A549 treated with DMSO at 1 μM for 4 hours (cell line): Measurements from ENCODE around the gene CTPS2. TPM values are rescaled to one million over a fixed set of nuclear protein-coding genes. Genes with fewer than 3 reads are reported as not detected.

Experiments used
- total RNA-seq: library from RNA; stranded (reverse); fragments of 200-300 nt; extraction: Qiagen RNA extraction; gene quantifications from 5 replicates; pipeline ENCODE4 v1.2.3, GENCODE V29; 2022; ENCODE audit warnings: low read depth

CTPS2 gene, protein sequence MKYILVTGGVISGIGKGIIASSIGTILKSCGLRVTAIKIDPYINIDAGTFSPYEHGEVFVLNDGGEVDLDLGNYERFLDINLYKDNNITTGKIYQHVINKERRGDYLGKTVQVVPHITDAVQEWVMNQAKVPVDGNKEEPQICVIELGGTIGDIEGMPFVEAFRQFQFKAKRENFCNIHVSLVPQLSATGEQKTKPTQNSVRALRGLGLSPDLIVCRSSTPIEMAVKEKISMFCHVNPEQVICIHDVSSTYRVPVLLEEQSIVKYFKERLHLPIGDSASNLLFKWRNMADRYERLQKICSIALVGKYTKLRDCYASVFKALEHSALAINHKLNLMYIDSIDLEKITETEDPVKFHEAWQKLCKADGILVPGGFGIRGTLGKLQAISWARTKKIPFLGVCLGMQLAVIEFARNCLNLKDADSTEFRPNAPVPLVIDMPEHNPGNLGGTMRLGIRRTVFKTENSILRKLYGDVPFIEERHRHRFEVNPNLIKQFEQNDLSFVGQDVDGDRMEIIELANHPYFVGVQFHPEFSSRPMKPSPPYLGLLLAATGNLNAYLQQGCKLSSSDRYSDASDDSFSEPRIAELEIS
- total RNA-seq, result 8.8 to 11.1 TPM (median 10.9 TPM) in 5 replicates

GRCh38 chrX:16712548-16713155, at the start of gene CTPS2:
TSS of gene CTPS2 (minus strand) at chrX:16712669. CDS start at chrX:16702902, 9,767 bp downstream.

DNA sequence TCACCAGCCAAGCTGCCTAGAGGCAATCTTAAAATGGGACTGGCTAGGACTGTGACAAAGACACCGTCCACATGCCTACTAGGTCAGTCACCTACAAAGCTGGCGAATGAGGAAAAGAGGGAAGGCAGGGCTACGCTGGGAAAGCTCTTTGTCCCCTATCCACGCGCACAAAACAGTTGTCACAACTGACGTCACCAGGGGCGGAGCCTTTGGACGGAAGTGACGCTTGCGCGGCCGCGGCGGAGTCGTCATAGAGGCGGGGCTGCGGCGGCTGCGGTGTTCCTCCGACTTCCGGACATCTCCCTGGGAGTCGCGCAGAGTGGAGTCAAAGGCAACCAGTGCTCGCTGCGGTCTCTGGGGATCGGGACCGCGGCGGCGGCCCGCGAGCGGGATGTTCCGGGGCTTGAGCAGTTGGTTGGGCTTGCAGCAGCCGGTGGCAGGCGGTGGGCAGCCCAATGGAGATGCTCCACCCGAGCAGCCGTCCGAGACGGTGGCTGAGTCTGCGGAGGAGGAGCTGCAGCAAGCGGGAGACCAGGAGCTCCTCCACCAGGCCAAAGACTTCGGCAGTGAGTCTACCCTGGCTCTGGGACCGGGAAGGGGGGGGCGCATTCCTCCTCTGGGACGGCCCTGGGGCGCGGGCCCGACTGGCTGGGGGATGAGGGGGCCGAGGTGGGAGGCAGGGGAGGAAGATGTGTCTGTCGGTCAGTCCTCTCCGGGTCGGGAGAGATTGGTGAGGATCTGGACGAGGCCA, 7.0 kb upstream of the CTPS2 start, which contains the start of gene SYAP1:
TSS of gene SYAP1 (plus strand) at position 279 of the 751 bp plus-strand sequence. CDS start at position 392, 113 bp downstream.

DNA sequence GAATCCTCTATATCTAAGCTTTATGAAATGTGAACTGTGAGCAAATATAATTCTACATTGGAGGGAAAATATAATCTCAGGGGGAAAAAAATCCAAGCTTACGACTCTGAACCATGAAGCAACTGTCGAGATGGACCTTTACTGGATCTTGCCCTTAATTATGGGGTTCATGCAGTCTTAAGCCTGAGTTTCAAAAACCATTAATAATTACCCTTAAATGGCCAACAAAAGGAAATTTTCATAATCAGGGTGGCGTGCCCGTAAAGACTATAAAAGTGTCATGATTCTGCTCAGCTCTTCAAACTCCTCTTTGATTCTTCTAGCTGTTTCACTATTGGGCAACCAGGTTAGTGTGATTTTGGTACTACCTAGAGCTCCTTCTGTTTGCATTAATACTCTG, 62.6 kb downstream of the CTPS2 start, which contains the start of gene S100G:
TSS of gene S100G (plus strand) at position 301 of the 400 bp plus-strand sequence. CDS start 849 bp downstream, outside the sequence.

Other genes with a start within 250 kb of the CTPS2 start
- gene S100G, start 62.5 kb downstream of the CTPS2 start, total RNA-seq, result not detected in 5 replicates
- gene SYAP1, start 6.9 kb upstream of the CTPS2 start, total RNA-seq, result 19.9 to 26.3 TPM (median 23.0 TPM) in 5 replicates
- gene TXLNG, start 73.8 kb upstream of the CTPS2 start, total RNA-seq, result 15.3 to 17.5 TPM (median 16.2 TPM) in 5 replicates
- 162 to 177 TPM (median 169 TPM) in 5 replicates for gene RBBP7, start 157.7 kb upstream of the CTPS2 start, total RNA-seq
- gene REPS2, start 234.0 kb upstream of the CTPS2 start, total RNA-seq, result 0.45 to 0.89 TPM (median 0.82 TPM) in 5 replicates